ENCODE measurements around the gene PPP1R9A.

DNA sequence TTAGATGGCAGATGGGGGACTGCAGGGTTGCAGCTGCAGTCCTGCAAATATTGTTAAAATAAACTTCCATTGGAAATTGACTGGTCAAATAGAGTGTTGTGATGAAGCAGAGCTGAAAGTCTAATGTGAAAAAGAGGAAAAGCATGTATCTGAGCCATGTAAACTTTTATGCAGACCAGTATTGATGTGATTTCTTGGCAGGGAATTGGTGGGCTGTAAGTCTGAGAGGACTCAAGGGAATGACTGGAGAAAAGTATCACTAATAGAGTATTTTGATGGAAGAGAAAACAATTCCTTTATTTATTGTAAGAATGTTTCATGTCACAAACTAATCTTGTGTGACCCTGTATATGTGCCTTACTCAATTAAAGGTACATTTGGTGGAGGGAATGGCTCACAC is 155.5 kb downstream of the PPP1R9A start:
- TF ChIP-seq, protein P1, sequence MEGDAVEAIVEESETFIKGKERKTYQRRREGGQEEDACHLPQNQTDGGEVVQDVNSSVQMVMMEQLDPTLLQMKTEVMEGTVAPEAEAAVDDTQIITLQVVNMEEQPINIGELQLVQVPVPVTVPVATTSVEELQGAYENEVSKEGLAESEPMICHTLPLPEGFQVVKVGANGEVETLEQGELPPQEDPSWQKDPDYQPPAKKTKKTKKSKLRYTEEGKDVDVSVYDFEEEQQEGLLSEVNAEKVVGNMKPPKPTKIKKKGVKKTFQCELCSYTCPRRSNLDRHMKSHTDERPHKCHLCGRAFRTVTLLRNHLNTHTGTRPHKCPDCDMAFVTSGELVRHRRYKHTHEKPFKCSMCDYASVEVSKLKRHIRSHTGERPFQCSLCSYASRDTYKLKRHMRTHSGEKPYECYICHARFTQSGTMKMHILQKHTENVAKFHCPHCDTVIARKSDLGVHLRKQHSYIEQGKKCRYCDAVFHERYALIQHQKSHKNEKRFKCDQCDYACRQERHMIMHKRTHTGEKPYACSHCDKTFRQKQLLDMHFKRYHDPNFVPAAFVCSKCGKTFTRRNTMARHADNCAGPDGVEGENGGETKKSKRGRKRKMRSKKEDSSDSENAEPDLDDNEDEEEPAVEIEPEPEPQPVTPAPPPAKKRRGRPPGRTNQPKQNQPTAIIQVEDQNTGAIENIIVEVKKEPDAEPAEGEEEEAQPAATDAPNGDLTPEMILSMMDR (IDR thresholded peaks at IDR 0.05), result no peak
- no peak for TF ChIP-seq POLR2A (IDR thresholded peaks at IDR 0.05)
